HCT116 (cell line): ENCODE results near the gene MED26. TPM values are rescaled to one million over a fixed set of nuclear protein-coding genes. Genes with fewer than 3 reads are reported as not detected.

Source experiments
- ATAC-seq: fragments of 200-7000 bp; cut with Tn5 transposase; 2 replicates; pipeline ENCODE4 v1.9.1; 2020; ENCODE audit warnings: mild to moderate bottlenecking, moderate library complexity
- BruUV-seq: library from RNA; stranded (reverse); fragments of 400-500 nt; replicated peaks from 2 replicates; lab custom pipeline; 2021; lab: Mats Ljungman, UMichigan
- CTCF ChIA-PET: fragments of 300-600 bp; sonication (Branson Sonifier 250); formaldehyde crosslinking; loops from one replicate; lab custom pipeline; 2021; ENCODE audit warnings: antibody characterized with exemption; lab: Charles Lee
- POLR2A ChIA-PET: fragments of 300-600, 350-600 bp; sonication (Branson Sonifier 250); formaldehyde crosslinking; loops from one replicate; lab custom pipeline; 2021; ENCODE audit warnings: antibody characterized with exemption; lab: Charles Lee
- RAD21 ChIA-PET, 2 experiments: fragments of 300-600 bp; sonication (Branson Sonifier 250); formaldehyde crosslinking; loops; one replicate each; lab custom pipeline; 2023; ENCODE audit warnings: low total read pairs in 2 of 2; ENCODE audit not compliant: uncharacterized antibody in 2 of 2, unreplicated experiment in 2 of 2, low non-redundant PET in 1 of 2; lab: Charles Lee
- DNase-seq: peaks from one replicate; pipeline ENCODE4 v3.0.0-alpha.2; 2010; ENCODE audit warnings: low read depth, low spot score
- H2AFZ ChIP-seq: fragments of 200-600 bp; shearing (Covaris generic), sonication (generic); 2 replicates; pipeline ENCODE4 v1.6.1; 2017; ENCODE audit warnings: low read depth, mixed run types, mixed read lengths, antibody characterized with exemption, low read length; ENCODE audit not compliant: poor library complexity, severe bottlenecking
- H3K27ac ChIP-seq: 2 replicates; pipeline ENCODE4 v1.5.1; 2012; ENCODE audit warnings: low read depth, low read length
- H3K27me3 ChIP-seq: fragments of 200-600 bp; sonication (generic); 2 replicates; pipeline ENCODE4 v1.6.1; 2016; ENCODE audit warnings: mixed run types, low read length, mixed read lengths; ENCODE audit not compliant: insufficient read depth
- H3K36me3 ChIP-seq, 2 experiments: fragments of 200-500 bp in 1 of 2; fragments of 200-600 bp in 1 of 2; sonication (Bioruptor generic) in 1 of 2; sonication (generic) in 1 of 2; 2 replicates each; pipeline versions ENCODE4 v1.5.1 to v1.6.1; 2014 to 2016; ENCODE audit warnings: low read length in 2 of 2, inconsistent platforms in 1 of 2, mixed read lengths in 1 of 2, mixed run types in 1 of 2; ENCODE audit not compliant: insufficient read depth in 2 of 2, control insufficient read depth in 1 of 2
- H3K4me1 ChIP-seq, 2 experiments: fragments of 200-600 bp in 1 of 2; sonication (generic) in 1 of 2; 2 replicates each; pipeline versions ENCODE4 v1.5.1 to v1.6.1; 2012 to 2017; ENCODE audit warnings: low read length in 2 of 2, inconsistent platforms in 1 of 2, mild to moderate bottlenecking in 1 of 2, mixed read lengths in 1 of 2, mixed run types in 1 of 2, moderate library complexity in 1 of 2; ENCODE audit not compliant: insufficient read depth in 2 of 2, control insufficient read depth in 1 of 2
- H3K4me2 ChIP-seq: fragments of 200-600 bp; sonication (generic); 2 replicates; pipeline ENCODE4 v1.6.1; 2017; ENCODE audit warnings: mixed run types, low read length, mixed read lengths
- H3K4me3 ChIP-seq, 2 experiments: fragments of 200-600 bp in 1 of 2; sonication (generic) in 1 of 2; replicated peaks in 1 of 2; 2 replicates each; pipeline ENCODE4 v1.5.1; 2011 to 2016; ENCODE audit warnings: low read length in 2 of 2, control low read depth in 1 of 2, low read depth in 1 of 2, mild to moderate bottlenecking in 1 of 2, mixed read lengths in 1 of 2, mixed run types in 1 of 2
- H3K79me2 ChIP-seq: fragments of 200-600 bp; sonication (generic); 2 replicates; pipeline ENCODE4 v1.6.1; 2017; ENCODE audit warnings: mild to moderate bottlenecking, mixed run types, low read length, moderate library complexity, mixed read lengths; ENCODE audit not compliant: insufficient read depth
- H3K9ac ChIP-seq: fragments of 200-600 bp; sonication (generic); 2 replicates; pipeline ENCODE4 v1.6.1; 2016; ENCODE audit warnings: low read length, mixed read lengths
- H3K9me2 ChIP-seq: fragments of 200-600 bp; sonication (generic), shearing (Covaris generic); 2 replicates; pipeline ENCODE4 v1.6.1; 2017; ENCODE audit warnings: mixed run types, mild to moderate bottlenecking, moderate library complexity; ENCODE audit not compliant: insufficient read depth
- H3K9me3 ChIP-seq, 2 experiments: fragments of 200-500 bp in 1 of 2; fragments of 200-600 bp in 1 of 2; sonication (Bioruptor generic) in 1 of 2; sonication (generic) in 1 of 2; 2 replicates each; pipeline ENCODE4 v1.6.1; 2014 to 2017; ENCODE audit warnings: low read length in 2 of 2, mixed read lengths in 2 of 2, inconsistent platforms in 1 of 2, low read depth in 1 of 2, mild to moderate bottlenecking in 1 of 2, mixed run types in 1 of 2, moderate library complexity in 1 of 2; ENCODE audit not compliant: control insufficient read depth in 1 of 2, insufficient read depth in 1 of 2
- H4K20me1 ChIP-seq: fragments of 200-600 bp; sonication (generic), shearing (Covaris generic); 2 replicates; pipeline ENCODE4 v1.6.1; 2017; ENCODE audit warnings: mixed run types, mild to moderate bottlenecking, moderate library complexity; ENCODE audit not compliant: insufficient read depth
- CBX3 ChIP-seq: IDR thresholded peaks from 2 replicates; pipeline ENCODE4 v1.6.1; 2012; ENCODE audit warnings: low read depth
- CEBPB ChIP-seq: IDR thresholded peaks from 2 replicates; pipeline ENCODE4 v1.6.1; 2012; ENCODE audit warnings: low read depth
- EGR1 ChIP-seq: IDR thresholded peaks from 2 replicates; pipeline ENCODE4 v1.6.1; 2012; ENCODE audit warnings: low read depth
- EZH2phosphoT487 ChIP-seq: fragments of 200-600 bp; IDR thresholded peaks from 2 replicates; pipeline ENCODE4 v1.6.1; 2018; ENCODE audit warnings: antibody characterized with exemption, borderline replicate concordance
- FOSL1 ChIP-seq: IDR thresholded peaks from 2 replicates; pipeline ENCODE4 v1.6.1; 2012; ENCODE audit warnings: low read depth
- JUND ChIP-seq: IDR thresholded peaks from 2 replicates; pipeline ENCODE4 v1.6.1; 2012
- POLR2A ChIP-seq: IDR thresholded peaks from 2 replicates; pipeline ENCODE4 v1.7.0; 2011; ENCODE audit warnings: borderline replicate concordance; ENCODE audit not compliant: insufficient read depth, insufficient read length; ENCODE audit errors: extremely low read depth
- POLR2AphosphoS5 ChIP-seq: IDR thresholded peaks from 2 replicates; pipeline ENCODE4 v1.6.1; 2011; ENCODE audit warnings: mild to moderate bottlenecking, low read depth, low read length, moderate library complexity
- RAD21 ChIP-seq: IDR thresholded peaks from 2 replicates; pipeline ENCODE4 v1.6.1; 2012; ENCODE audit warnings: low read depth, mild to moderate bottlenecking
- SIN3A ChIP-seq: IDR thresholded peaks from 2 replicates; pipeline ENCODE4 v1.6.1; 2012; ENCODE audit warnings: low read depth
- SP1 ChIP-seq: IDR thresholded peaks from 2 replicates; pipeline ENCODE4 v1.6.1; 2012; ENCODE audit warnings: low read depth
- TCF7L2 ChIP-seq: IDR thresholded peaks from 2 replicates; pipeline ENCODE4 v1.7.0; 2011; ENCODE audit warnings: borderline replicate concordance, inconsistent platforms; ENCODE audit not compliant: insufficient read depth, insufficient read length; ENCODE audit errors: extremely low read depth
- YY1 ChIP-seq: IDR thresholded peaks from 2 replicates; pipeline ENCODE4 v1.6.1; 2011; ENCODE audit warnings: low read length, low read depth, moderate library complexity, mild to moderate bottlenecking; ENCODE audit not compliant: insufficient replicate concordance; ENCODE audit errors: extremely low read depth
- ZFX ChIP-seq: fragments of 450-650 bp; IDR thresholded peaks from 2 replicates; pipeline ENCODE4 v1.6.1; 2017
- intact Hi-C: fragments of 100-400 bp; cut with micrococcal nuclease; formaldehyde crosslinking; loops from 2 replicates; pipeline ENCODE4 v1.10.0; 2022
- total RNA-seq: library from RNA; stranded (reverse); gene quantifications from one replicate; pipeline ENCODE4 v1.2.1, GENCODE V29; 2021; ENCODE audit not compliant: unreplicated experiment
- TF ChIP-seq, protein P1 (sequence below): IDR thresholded peaks from 2 replicates; pipeline ENCODE4 v1.6.1; 2012
- TF ChIP-seq, protein P2 (sequence below): IDR thresholded peaks from 2 replicates; pipeline ENCODE4 v1.6.1; 2012
- TF ChIP-seq, protein P3 (sequence below), 3 experiments: fragments of 200-600 bp in 1 of 3; sonication (generic) in 1 of 3; IDR thresholded peaks in 2 of 3; conservative IDR thresholded peaks in 1 of 3; 2 replicates each; pipeline ENCODE4 v1.5.1; 2012 to 2017; ENCODE audit warnings: low read depth in 2 of 3, low read length in 2 of 3, antibody characterized with exemption in 1 of 3, borderline replicate concordance in 1 of 3, control low read depth in 1 of 3, mild to moderate bottlenecking in 1 of 3, mixed read lengths in 1 of 3, mixed run types in 1 of 3, moderate library complexity in 1 of 3; ENCODE audit not compliant: insufficient read depth in 1 of 3
- TF ChIP-seq, protein P4 (sequence below): IDR thresholded peaks from 2 replicates; pipeline ENCODE4 v1.6.1; 2011; ENCODE audit warnings: mild to moderate bottlenecking, low read length, moderate library complexity; ENCODE audit not compliant: insufficient replicate concordance; ENCODE audit errors: extremely low read depth
- TF ChIP-seq, protein P5 (sequence below): IDR thresholded peaks from 2 replicates; pipeline ENCODE4 v1.6.1; 2012; ENCODE audit warnings: low read depth

The MED26 gene
- total RNA-seq, 1 experiment from 2014 or later: 13.3 TPM

DNA sequence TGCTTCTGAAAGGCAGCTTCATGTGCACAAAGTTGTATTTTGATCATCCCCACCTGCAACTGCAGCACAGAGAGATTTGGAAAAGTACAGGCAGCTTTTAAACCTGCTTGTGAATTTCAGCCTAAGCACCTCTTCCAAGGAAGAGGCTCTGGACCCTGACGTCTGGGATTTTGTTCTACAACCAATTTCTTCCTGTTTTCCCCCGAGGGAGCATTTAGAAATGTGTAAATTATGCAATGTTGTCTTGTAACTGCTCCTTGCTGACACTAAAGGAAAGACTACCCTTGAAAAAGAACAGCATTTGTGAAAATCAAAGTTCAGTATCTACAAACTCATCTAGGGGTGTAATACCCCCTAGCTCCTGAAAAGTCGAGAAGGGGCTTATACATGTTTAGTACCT, 15.4 kb downstream of the MED26 start (continued):
- no peak for TF ChIP-seq SP1
- no peak for TF ChIP-seq CEBPB
- TF ChIP-seq CBX3: no peak
- TF ChIP-seq, protein P1, sequence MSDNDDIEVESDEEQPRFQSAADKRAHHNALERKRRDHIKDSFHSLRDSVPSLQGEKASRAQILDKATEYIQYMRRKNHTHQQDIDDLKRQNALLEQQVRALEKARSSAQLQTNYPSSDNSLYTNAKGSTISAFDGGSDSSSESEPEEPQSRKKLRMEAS: no peak
- TF ChIP-seq, all 23 proteins: peak for 0

DNA sequence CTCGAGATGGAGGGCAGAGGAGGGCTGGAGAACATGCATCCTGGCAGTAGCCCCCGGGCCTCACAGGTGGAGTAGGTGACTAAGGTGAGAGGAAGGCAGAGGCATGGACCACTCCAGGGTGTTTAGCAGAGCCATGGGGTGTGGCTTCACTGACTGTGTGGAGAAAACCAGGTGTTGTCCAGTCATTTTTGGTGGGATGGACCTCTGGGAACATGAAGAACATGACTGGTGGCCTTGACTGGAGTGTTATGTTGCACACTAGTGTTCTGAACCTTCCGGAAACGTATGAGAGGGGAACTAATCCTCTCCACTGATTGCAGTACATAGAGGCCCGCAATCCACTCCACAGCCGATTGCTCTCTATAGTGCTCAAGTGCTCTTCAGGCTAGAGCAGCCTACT, 16.9 kb downstream of the MED26 start:
- ChIA-PET CTCF (no interaction called here), RAD21 (no interaction called here), POLR2A (no interaction called here)
- Histone ChIP-seq H4K20me1 (peaks cover 21% of the 10 kb centered on the region; the same call in 1 of the 2 replicates), H3K4me2 (no peak overlapping the region), H3K4me1 (peaks cover 3 to 26% of the 10 kb centered on the region in 2 experiments; a peak in 3 of 4 replicates), H3K9ac (no peak overlapping the region), H3K27ac (no peak overlapping the region), H3K79me2 (peaks cover 99% of the 10 kb centered on the region), H3K4me3 (no peak overlapping the region), H3K27me3 (no peaks in the 10 kb centered on the region), H2AFZ (no peak overlapping the region), H3K9me3 (no peaks in the 10 kb centered on the region), H3K9me2 (no peaks in the 10 kb centered on the region), H3K36me3 (no peaks in the 10 kb centered on the region)
- no TSS peak for BruUV-seq
- DNase-seq (no peak), ATAC-seq (no peak)
- intact Hi-C loops: no loop called here
- no peak for TF ChIP-seq CBX3
- TF ChIP-seq, protein P2, sequence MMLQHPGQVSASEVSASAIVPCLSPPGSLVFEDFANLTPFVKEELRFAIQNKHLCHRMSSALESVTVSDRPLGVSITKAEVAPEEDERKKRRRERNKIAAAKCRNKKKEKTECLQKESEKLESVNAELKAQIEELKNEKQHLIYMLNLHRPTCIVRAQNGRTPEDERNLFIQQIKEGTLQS: no peak
- no peak for TF ChIP-seq EZH2phosphoT487
- TF ChIP-seq YY1: no peak
- no peak for TF ChIP-seq TCF7L2
- TF ChIP-seq ZFX: no peak
- no peak for TF ChIP-seq SIN3A
- TF ChIP-seq FOSL1: no peak
- no peak for TF ChIP-seq RAD21
- TF ChIP-seq, protein P3, sequence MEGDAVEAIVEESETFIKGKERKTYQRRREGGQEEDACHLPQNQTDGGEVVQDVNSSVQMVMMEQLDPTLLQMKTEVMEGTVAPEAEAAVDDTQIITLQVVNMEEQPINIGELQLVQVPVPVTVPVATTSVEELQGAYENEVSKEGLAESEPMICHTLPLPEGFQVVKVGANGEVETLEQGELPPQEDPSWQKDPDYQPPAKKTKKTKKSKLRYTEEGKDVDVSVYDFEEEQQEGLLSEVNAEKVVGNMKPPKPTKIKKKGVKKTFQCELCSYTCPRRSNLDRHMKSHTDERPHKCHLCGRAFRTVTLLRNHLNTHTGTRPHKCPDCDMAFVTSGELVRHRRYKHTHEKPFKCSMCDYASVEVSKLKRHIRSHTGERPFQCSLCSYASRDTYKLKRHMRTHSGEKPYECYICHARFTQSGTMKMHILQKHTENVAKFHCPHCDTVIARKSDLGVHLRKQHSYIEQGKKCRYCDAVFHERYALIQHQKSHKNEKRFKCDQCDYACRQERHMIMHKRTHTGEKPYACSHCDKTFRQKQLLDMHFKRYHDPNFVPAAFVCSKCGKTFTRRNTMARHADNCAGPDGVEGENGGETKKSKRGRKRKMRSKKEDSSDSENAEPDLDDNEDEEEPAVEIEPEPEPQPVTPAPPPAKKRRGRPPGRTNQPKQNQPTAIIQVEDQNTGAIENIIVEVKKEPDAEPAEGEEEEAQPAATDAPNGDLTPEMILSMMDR (IDR thresholded peaks at IDR 0.05 in 2 of 3, conservative IDR thresholded peaks at IDR 0.05 in 1 of 3; ENCODE audit: borderline replicate concordance in 1 of 3, insufficient read depth in 1 of 3, low read depth in 2 of 3, low read length in 2 of 3): no peak
- TF ChIP-seq, protein P4, sequence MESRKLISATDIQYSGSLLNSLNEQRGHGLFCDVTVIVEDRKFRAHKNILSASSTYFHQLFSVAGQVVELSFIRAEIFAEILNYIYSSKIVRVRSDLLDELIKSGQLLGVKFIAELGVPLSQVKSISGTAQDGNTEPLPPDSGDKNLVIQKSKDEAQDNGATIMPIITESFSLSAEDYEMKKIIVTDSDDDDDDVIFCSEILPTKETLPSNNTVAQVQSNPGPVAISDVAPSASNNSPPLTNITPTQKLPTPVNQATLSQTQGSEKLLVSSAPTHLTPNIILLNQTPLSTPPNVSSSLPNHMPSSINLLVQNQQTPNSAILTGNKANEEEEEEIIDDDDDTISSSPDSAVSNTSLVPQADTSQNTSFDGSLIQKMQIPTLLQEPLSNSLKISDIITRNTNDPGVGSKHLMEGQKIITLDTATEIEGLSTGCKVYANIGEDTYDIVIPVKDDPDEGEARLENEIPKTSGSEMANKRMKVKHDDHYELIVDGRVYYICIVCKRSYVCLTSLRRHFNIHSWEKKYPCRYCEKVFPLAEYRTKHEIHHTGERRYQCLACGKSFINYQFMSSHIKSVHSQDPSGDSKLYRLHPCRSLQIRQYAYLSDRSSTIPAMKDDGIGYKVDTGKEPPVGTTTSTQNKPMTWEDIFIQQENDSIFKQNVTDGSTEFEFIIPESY: no peak
- TF ChIP-seq, protein P1: no peak
- no peak for TF ChIP-seq EGR1
- TF ChIP-seq POLR2A: no peak
- TF ChIP-seq POLR2AphosphoS5: no peak
- TF ChIP-seq, protein P5, sequence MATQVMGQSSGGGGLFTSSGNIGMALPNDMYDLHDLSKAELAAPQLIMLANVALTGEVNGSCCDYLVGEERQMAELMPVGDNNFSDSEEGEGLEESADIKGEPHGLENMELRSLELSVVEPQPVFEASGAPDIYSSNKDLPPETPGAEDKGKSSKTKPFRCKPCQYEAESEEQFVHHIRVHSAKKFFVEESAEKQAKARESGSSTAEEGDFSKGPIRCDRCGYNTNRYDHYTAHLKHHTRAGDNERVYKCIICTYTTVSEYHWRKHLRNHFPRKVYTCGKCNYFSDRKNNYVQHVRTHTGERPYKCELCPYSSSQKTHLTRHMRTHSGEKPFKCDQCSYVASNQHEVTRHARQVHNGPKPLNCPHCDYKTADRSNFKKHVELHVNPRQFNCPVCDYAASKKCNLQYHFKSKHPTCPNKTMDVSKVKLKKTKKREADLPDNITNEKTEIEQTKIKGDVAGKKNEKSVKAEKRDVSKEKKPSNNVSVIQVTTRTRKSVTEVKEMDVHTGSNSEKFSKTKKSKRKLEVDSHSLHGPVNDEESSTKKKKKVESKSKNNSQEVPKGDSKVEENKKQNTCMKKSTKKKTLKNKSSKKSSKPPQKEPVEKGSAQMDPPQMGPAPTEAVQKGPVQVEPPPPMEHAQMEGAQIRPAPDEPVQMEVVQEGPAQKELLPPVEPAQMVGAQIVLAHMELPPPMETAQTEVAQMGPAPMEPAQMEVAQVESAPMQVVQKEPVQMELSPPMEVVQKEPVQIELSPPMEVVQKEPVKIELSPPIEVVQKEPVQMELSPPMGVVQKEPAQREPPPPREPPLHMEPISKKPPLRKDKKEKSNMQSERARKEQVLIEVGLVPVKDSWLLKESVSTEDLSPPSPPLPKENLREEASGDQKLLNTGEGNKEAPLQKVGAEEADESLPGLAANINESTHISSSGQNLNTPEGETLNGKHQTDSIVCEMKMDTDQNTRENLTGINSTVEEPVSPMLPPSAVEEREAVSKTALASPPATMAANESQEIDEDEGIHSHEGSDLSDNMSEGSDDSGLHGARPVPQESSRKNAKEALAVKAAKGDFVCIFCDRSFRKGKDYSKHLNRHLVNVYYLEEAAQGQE: no peak
- no peak for TF ChIP-seq JUND
